Stomach (tissue), 9 donors: ENCODE results near the gene CHRNG. TPM values are rescaled to one million over a fixed set of nuclear protein-coding genes. Genes with fewer than 3 reads are reported as not detected.

Source experiments
- DNase-seq, 2 donors: peaks; one replicate each; pipeline versions ENCODE4 v3.0.0 to v3.0.0-alpha.2; 2013 to 2019
- H3K27ac ChIP-seq, 5 donors: fragments of 200-600 bp in 4 of 5; sonication (generic) in 4 of 5; one replicate each; pipeline ENCODE4 v1.5.1; 2013 to 2019; ENCODE audit warnings: mild to moderate bottlenecking in 1 of 5, moderate library complexity in 1 of 5
- H3K27me3 ChIP-seq, 3 donors: fragments of 200-600 bp; sonication (generic); one replicate each; pipeline ENCODE4 v1.5.1; 2017 to 2019; ENCODE audit warnings: mixed run types in 1 of 3
- H3K36me3 ChIP-seq, 4 donors: fragments of 200-600 bp; sonication (generic); 1 replicate in 3 of 4; 2 replicates in 1 of 4; pipeline ENCODE4 v1.5.1; 2016 to 2019
- H3K4me1 ChIP-seq, 4 donors: fragments of 200-600 bp; sonication (generic); one replicate each; pipeline ENCODE4 v1.5.1; 2016 to 2019
- H3K4me3 ChIP-seq, 4 donors: fragments of 200-600 bp; sonication (generic) in 3 of 4; one replicate each; pipeline ENCODE4 v1.5.1; 2016 to 2019; ENCODE audit warnings: mild to moderate bottlenecking in 1 of 4
- H3K9me3 ChIP-seq, 4 donors: fragments of 200-600 bp; sonication (generic); one replicate each; pipeline ENCODE4 v1.5.1; 2016 to 2019
- EP300 ChIP-seq: sonication (generic); formaldehyde crosslinking; IDR thresholded peaks from one replicate; pipeline ENCODE4 v1.6.1; 2017; ENCODE audit warnings: antibody characterized with exemption
- POLR2A ChIP-seq, 4 donors: fragments of 450-650 bp; IDR thresholded peaks; one replicate each; pipeline ENCODE4 v1.6.1; 2016; ENCODE audit warnings: antibody characterized with exemption in 4 of 4, control low read depth in 2 of 4, mild to moderate bottlenecking in 1 of 4, moderate library complexity in 1 of 4
- POLR2AphosphoS5 ChIP-seq, 3 donors: sonication (generic); formaldehyde crosslinking; IDR thresholded peaks; one replicate each; pipeline ENCODE4 v1.6.1; 2016; ENCODE audit warnings: antibody characterized with exemption in 3 of 3
- WGBS, 5 donors: extraction: QIAGEN DNeasy Blood & Tissue Kit in 3 of 5; methylation state at CpG; one replicate each; pipeline versions ENCODE4 v1.1.5 to v1.1.7; 2013 to 2018; 5-methylcytosine and 5-hydroxymethylcytosine counted together
- intact Hi-C: fragments of 100-400 bp; cut with DNase I; formaldehyde crosslinking; loops from one replicate; pipeline ENCODE4 v1.15.1; 2023; ENCODE audit warnings: low total_unique reads
- polyA plus RNA-seq, 3 donors: library from polyadenylated mRNA; stranded (reverse); fragments of 200-250 nt; gene quantifications; one replicate each; pipeline ENCODE4 v1.2.3, GENCODE V29; 2013
- total RNA-seq, 5 donors: library from RNA; depleted of rRNA; stranded (reverse); fragments of >200 nt; gene quantifications; one replicate each; pipeline versions ENCODE4 v1.1.0 to v1.2.3, GENCODE V29; 2014 to 2016
- TF ChIP-seq, protein P1 (sequence below), 7 experiments: fragments of 450-650 bp in 4 of 7; fragments of 200-600 bp in 3 of 7; sonication (generic) in 3 of 7; IDR thresholded peaks; one replicate each; pipeline ENCODE4 v1.5.1; 2016 to 2019; ENCODE audit warnings: antibody characterized with exemption in 7 of 7, control low read depth in 2 of 7, mild to moderate bottlenecking in 1 of 7
- donor health status: healthy with polysubstance abuse.
- donor health status: Bipolar disorder and iron deficiency.
- donor health status: healthy.

The CHRNG gene
- total and polyA plus RNA-seq, 8 donors: not detected

DNA sequence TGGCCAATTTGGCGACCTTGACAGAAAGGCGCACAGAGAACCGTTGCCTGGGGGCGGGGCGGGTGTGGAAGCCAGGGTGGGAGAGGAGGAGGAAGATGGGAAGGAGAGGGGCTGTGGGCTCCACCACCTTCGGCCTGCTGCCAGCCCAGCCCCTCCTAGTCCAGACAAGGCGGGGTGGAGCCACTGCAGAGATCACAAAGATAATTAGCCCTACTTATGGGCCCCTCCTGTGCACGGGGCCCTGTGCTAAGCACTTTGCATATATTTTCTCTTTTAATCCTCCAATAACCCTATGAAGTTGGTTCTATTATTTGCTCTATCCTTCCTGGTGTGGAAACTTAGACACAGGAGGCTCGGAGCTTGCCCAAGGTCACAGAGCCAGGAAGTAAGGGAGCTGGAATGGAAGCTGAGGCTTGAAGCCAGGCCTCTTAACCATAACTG, 38.1 kb upstream of the CHRNG start:
- peaks cover 0 to 59% (median 30%) of the 10 kb centered on the region in 3 donors for H3K27me3 ChIP-seq
- no peak for DNase-seq
- H3K27ac ChIP-seq: peak overlapping the region in 1 of 5 donors; percentile 75
- H3K4me1 ChIP-seq: peaks cover 9 to 28% (median 24%) of the 10 kb centered on the region in 4 donors
- intact Hi-C loops: no loop called here
- WGBS, 5 donors: 67 to 74% (median 71%) methylated on average over 9 of the region's 9 CpGs
- H3K9me3 ChIP-seq: no peaks in the 10 kb centered on the region
- TF ChIP-seq, protein P1, sequence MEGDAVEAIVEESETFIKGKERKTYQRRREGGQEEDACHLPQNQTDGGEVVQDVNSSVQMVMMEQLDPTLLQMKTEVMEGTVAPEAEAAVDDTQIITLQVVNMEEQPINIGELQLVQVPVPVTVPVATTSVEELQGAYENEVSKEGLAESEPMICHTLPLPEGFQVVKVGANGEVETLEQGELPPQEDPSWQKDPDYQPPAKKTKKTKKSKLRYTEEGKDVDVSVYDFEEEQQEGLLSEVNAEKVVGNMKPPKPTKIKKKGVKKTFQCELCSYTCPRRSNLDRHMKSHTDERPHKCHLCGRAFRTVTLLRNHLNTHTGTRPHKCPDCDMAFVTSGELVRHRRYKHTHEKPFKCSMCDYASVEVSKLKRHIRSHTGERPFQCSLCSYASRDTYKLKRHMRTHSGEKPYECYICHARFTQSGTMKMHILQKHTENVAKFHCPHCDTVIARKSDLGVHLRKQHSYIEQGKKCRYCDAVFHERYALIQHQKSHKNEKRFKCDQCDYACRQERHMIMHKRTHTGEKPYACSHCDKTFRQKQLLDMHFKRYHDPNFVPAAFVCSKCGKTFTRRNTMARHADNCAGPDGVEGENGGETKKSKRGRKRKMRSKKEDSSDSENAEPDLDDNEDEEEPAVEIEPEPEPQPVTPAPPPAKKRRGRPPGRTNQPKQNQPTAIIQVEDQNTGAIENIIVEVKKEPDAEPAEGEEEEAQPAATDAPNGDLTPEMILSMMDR (IDR thresholded peaks at IDR 0.05): no peak
- TF ChIP-seq POLR2A (IDR thresholded peaks at IDR 0.05) (no peak), POLR2AphosphoS5 (IDR thresholded peaks at IDR 0.05) (no peak), EP300 (no peak)
- no peak overlapping the region for H3K4me3 ChIP-seq
- H3K36me3 ChIP-seq: no peaks in the 10 kb centered on the region

GRCh38 chr2:232501794-232502390, 37.6 kb upstream of the CHRNG start:
- Histone ChIP-seq H3K4me1 (peaks cover 9 to 28% (median 24%) of the 10 kb centered on the region in 4 donors), H3K36me3 (no peaks in the 10 kb centered on the region), H3K4me3 (no peak overlapping the region), H3K9me3 (no peaks in the 10 kb centered on the region), H3K27ac (peak overlapping the region in 1 of 5 donors; percentile 75), H3K27me3 (peaks cover 0 to 59% (median 30%) of the 10 kb centered on the region in 3 donors)
- 49 to 76% (median 56%) methylated on average over 10 of the region's 10 CpGs for WGBS, 5 donors
- TF ChIP-seq, protein P1 (IDR thresholded peaks at IDR 0.05): no peak
- TF ChIP-seq POLR2AphosphoS5 (IDR thresholded peaks at IDR 0.05) (no peak), POLR2A (IDR thresholded peaks at IDR 0.05) (no peak), EP300 (no peak)
- DNase-seq: no peak
- intact Hi-C loops: no loop called here

DNA sequence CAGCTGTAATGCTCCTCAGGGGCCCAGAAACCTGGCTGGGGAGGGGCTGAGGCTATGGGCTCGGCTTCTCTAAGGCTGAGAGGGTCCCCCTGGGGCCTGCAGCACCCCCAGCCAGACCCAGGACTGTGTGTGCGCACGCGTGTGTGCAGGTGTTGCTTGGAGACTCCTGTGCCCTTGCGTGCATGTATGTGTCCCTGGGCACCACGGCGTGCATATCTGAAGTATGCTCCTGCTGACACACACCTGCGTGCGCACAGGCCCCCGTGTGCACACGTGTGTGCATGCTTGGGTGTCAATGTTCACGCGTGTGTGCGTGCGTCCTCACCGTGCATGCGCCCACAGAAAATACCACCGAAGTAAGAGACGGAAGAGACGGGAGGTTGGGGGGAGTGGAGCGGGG, 37.0 kb upstream of the CHRNG start:
- DNase-seq: peak in 1 of 2 donors; percentile 56
- peak overlapping the region; percentile 49 to 61 (median 52) for H3K4me3 ChIP-seq
- TF ChIP-seq EP300 (no peak), POLR2A (IDR thresholded peaks at IDR 0.05) (no peak), POLR2AphosphoS5 (IDR thresholded peaks at IDR 0.05) (no peak)
- TF ChIP-seq, protein P1 (IDR thresholded peaks at IDR 0.05): no peak
- H3K36me3 ChIP-seq: no peaks in the 10 kb centered on the region
- H3K27me3 ChIP-seq: peaks cover 0 to 53% (median 30%) of the 10 kb centered on the region in 3 donors
- intact Hi-C loops: no loop called here
- WGBS, 5 donors: 16 to 34% (median 20%) methylated on average over 16 to 21 of the region's 21 CpGs
- H3K9me3 ChIP-seq: no peaks in the 10 kb centered on the region
- H3K4me1 ChIP-seq: peaks cover 9 to 28% (median 24%) of the 10 kb centered on the region in 4 donors
- peak overlapping the region in 1 of 5 donors; percentile 75 for H3K27ac ChIP-seq

DNA sequence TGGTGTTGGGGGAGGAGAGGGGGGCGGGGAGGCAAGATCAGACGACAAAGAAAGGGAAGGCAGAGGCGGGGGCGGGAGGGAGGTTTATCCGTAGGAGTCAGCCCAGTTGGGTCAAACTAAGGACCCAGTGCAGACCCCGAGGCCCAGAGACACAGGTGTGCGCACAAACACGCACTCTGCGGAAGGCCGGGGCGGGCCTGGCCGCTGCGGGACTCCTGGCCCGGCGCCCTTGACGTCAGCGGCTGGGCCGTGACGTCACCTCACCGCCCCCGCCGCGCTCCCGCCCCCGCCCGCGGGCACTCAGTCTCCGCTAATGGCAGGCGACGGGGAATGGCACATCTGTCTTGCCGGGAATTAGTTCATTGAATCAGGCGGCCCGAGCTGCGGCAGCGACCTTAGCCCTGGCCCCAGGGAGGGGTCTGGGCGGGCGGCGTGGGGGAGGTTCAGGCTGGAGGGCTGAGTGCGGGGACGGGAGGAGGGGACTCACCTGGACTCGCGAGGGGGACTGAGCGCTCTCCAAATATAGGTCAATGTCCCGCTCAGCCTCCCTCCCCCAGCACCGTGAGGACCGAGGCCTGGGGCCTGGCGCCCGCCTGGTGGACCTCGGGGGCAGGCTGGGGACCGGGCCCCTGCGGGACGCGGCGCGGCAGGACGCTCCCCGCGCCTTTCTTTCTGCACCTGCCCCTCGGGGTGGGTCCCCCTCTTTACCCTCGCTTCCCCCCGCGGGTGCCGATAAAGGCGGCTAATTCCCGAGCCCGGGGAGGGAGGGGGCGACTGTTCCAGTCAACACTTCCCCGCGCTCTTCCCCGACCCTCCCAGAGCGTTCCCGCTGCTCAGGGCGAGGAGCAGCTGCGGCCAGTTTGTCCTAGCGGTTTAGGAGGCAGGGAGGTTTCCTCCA, 36.3 kb upstream of the CHRNG start:
- H3K27ac ChIP-seq: peak overlapping the region in 2 of 5 donors; percentile 3 to 75
- 1 to 3% (median 2%) methylated on average over 42 to 75 of the region's 75 CpGs for WGBS, 5 donors
- peaks cover 0 to 55% (median 30%) of the 10 kb centered on the region in 3 donors for H3K27me3 ChIP-seq

More for the DNA sequence above, 36.3 kb upstream of the CHRNG start:
- Histone ChIP-seq H3K4me1 (peaks cover 9 to 28% (median 24%) of the 10 kb centered on the region in 4 donors), H3K36me3 (no peaks in the 10 kb centered on the region), H3K4me3 (peak overlapping the region; percentile 49 to 61 (median 52)), H3K9me3 (no peaks in the 10 kb centered on the region)
- TF ChIP-seq POLR2A (IDR thresholded peaks at IDR 0.05) (no peak), POLR2AphosphoS5 (IDR thresholded peaks at IDR 0.05) (peak in 1 of 3 donors; percentile 14)
- DNase-seq: peak; percentile 45 to 82
- intact Hi-C loops: no loop called here
